Activated T-cell treated with anti-CD3 and anti-CD28 coated beads, Interleukin-2, amount 50 U/mL, for 24 hours (primary cell): Measurements from ENCODE around the gene ADRA2C.

Experiments used
- DNase-seq: peaks from one replicate; pipeline ENCODE4 v3.0.0-alpha.2; 2020
- H3K27ac Mint-ChIP-seq: 2 replicates; pipeline ENCODE4 v1.8.0; 2020; ENCODE audit warnings: mild to moderate bottlenecking, mixed read lengths
- H3K27me3 Mint-ChIP-seq: 2 replicates; pipeline ENCODE4 v1.8.0; 2020; ENCODE audit warnings: mixed read lengths
- H3K36me3 Mint-ChIP-seq: 2 replicates; pipeline ENCODE4 v1.8.0; 2020; ENCODE audit warnings: low read depth, mixed read lengths
- H3K4me1 Mint-ChIP-seq: 2 replicates; pipeline ENCODE4 v1.8.0; 2020; ENCODE audit warnings: low read depth, mixed read lengths
- H3K4me3 Mint-ChIP-seq: 2 replicates; pipeline ENCODE4 v1.8.0; 2020; ENCODE audit warnings: mild to moderate bottlenecking, moderate library complexity, mixed read lengths
- H3K9me3 Mint-ChIP-seq: 2 replicates; pipeline ENCODE4 v1.8.0; 2020; ENCODE audit warnings: mixed read lengths

Gene ADRA2C

DNA sequence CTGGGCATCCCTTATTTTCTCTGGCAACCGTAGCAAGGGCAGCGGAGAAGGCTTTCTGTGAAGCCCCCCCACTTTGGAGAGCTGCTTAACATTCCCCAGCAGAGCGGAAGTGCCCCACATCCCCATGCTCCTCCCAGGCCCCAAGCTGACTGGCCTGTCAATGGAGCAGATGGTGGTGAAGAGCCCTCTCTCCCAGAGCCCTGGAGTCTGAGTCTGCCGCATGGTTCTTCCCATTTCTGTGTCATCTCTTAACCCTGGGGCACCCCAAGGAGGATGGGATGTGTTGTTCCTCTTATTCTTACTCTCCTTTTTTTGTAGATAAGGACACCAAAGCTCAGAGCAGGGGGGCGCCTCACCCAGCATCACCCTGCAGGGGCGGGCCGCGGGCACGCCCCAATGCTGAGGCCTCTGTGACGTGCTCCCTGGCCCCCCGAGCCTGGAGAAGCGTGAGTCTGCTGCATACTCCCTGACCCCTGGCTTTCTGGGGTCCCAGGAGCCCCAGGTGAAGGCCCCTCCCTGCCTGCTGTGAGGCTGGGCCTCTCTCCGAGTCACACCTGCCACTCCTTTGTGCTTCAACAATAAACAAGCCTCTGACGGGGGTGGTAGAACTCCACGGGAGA lies 35.9 kb downstream of the ADRA2C start:
- H3K36me3 Mint-ChIP-seq: no peaks in the 10 kb centered on the region
- peaks cover under 1% of the 10 kb centered on the region for H3K9me3 Mint-ChIP-seq
- H3K4me3 Mint-ChIP-seq: no peak overlapping the region
- H3K4me1 Mint-ChIP-seq: no peaks in the 10 kb centered on the region
- no peak overlapping the region for H3K27ac Mint-ChIP-seq
- H3K27me3 Mint-ChIP-seq: peaks cover 3% of the 10 kb centered on the region
- DNase-seq: no peak

DNA sequence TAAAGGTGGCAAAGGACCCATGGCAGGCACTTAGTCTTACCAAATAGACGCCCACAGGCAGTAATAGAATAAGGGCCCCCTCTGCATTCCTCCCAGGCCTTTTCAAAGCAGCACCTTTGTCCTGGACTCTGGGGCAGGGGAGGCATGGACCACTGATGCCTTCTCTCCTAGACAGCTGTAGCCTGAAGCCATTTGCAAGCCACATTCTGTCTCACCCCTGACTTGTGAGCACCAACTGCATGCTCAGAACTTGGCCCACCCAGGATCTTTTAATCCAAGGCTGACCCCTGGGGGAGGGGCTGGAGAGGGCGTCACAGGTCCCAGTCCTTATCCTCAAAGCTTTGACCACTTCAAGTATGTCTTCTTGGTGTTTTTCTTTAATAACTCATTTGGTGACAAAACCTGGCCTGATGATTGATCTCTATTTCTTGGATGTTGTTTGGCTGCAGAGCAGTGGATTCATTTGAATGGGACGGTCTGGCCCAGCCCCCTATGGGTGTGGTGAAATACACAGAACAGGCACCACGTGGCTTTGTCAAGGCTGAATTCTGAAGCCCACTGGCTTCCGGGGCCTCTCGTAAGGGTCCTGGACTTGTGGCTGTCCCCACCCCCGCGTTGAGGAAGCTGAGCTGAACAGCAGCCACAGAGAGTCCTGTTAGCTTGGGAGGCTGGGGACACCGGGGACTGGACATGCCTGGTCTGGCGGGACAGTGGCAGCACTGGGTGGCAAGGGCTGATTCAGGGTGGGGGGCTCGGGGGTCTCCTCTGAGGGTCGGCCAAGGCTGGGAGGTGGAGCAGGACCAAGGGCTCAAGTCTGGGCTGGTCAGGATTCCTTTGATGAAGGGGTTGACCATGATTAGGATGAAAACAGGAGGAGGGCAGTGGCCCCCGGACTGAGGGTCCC lies 36.6 kb downstream of the ADRA2C start:
- no peak overlapping the region for H3K27ac Mint-ChIP-seq
- H3K4me1 Mint-ChIP-seq: no peaks in the 10 kb centered on the region
- H3K36me3 Mint-ChIP-seq: no peaks in the 10 kb centered on the region
- DNase-seq: no peak
- H3K9me3 Mint-ChIP-seq: no peaks in the 10 kb centered on the region
- no peak overlapping the region for H3K4me3 Mint-ChIP-seq
- H3K27me3 Mint-ChIP-seq: peaks cover 7% of the 10 kb centered on the region

DNA sequence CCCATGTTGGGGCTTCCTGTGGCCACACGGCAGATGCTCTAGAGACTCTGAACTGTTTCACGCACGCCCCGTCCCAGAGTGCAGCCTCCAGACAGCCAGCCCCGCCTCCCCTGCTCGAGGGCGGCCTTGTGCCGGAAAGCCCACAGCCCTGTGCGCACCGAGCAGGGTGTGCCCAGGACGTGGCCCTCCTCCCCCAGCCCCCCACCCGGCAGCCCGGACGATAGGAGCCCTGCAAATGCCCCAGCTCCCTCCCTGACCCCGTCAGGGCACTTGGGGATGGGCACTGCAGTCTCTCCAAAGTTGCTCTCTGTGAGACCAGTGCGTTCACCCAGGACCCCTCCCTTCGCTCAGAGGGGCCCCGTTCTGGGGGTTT lies 37.3 kb downstream of the ADRA2C start:
- H3K9me3 Mint-ChIP-seq: no peaks in the 10 kb centered on the region
- H3K27me3 Mint-ChIP-seq: peaks cover 12% of the 10 kb centered on the region
- H3K27ac Mint-ChIP-seq: no peak overlapping the region
- H3K36me3 Mint-ChIP-seq: no peaks in the 10 kb centered on the region
- DNase-seq: no peak
- H3K4me3 Mint-ChIP-seq: no peak overlapping the region
- no peaks in the 10 kb centered on the region for H3K4me1 Mint-ChIP-seq

DNA sequence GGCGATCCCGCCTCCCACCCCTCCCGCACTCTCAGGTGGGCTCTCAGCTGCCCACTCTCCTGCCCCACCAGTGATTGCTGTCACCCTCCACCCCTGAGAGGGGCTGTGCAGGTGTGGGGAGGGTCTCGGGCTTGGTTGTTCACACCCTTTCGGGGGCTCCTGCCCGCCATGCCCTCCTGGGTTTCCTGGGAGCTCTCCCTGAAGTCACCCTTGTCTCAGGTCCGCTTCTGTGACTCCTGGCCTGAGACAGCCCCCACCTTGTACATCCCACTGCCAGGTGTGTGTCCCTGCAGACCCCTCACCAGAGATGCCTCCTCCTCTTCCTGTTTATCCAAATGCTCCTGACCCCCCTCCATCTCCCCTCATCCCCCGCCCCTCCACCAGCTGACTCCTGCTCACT lies 37.8 kb downstream of the ADRA2C start:
- no peaks in the 10 kb centered on the region for H3K36me3 Mint-ChIP-seq
- no peaks in the 10 kb centered on the region for H3K9me3 Mint-ChIP-seq
- DNase-seq: no peak
- H3K4me3 Mint-ChIP-seq: no peak overlapping the region
- H3K4me1 Mint-ChIP-seq: no peaks in the 10 kb centered on the region
- no peak overlapping the region for H3K27ac Mint-ChIP-seq
- peaks cover 17% of the 10 kb centered on the region for H3K27me3 Mint-ChIP-seq

DNA sequence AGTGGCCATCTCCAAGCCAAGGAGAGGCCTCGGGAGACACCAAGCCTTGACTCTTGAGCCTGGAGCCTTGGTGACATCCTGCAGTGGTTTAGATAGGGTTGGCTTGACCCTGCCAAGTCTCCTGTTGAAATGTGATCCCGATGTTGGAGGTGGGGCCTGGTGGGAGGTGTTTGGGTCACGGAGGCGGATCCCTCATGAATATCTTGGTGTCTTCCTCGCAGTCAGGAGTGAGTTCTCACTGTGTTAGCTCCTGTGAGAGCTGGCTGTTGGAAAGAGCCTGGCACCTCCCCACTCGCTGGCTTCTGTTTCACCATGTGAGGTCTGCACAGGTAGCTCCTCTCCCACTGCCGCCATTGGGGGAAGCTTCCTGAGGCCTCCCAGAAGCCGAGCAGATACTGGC lies 38.8 kb downstream of the ADRA2C start:
- Mint-ChIP-seq H3K36me3 (no peaks in the 10 kb centered on the region), H3K27ac (no peak overlapping the region)

DNA sequence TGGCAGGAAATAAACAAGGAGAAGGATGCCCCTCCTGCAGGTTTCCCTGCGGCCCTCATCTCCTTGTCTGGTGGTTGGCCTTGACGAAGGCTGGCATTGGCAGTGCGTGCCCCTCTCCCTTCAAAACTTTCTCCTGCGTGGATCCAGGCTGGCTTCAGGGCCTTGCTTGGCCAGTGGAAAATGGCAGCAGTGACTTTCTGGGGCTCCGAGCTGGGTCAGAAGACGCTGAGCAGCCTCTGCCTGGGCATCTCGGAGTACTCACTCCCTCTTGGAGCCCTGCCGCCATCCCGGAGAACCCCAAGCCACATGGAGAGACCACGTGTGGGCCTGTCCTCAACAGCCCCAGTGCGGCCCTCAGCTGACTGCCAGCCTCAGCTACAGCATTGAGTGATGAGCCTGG lies 39.5 kb downstream of the ADRA2C start:
- peaks cover 25% of the 10 kb centered on the region for H3K27me3 Mint-ChIP-seq
- H3K9me3 Mint-ChIP-seq: no peaks in the 10 kb centered on the region

More for the DNA sequence above, 38.8 kb downstream of the ADRA2C start:
- DNase-seq: no peak
- Mint-ChIP-seq H3K27me3 (peaks cover 23% of the 10 kb centered on the region), H3K4me3 (no peak overlapping the region), H3K4me1 (no peaks in the 10 kb centered on the region), H3K9me3 (no peaks in the 10 kb centered on the region)

DNA sequence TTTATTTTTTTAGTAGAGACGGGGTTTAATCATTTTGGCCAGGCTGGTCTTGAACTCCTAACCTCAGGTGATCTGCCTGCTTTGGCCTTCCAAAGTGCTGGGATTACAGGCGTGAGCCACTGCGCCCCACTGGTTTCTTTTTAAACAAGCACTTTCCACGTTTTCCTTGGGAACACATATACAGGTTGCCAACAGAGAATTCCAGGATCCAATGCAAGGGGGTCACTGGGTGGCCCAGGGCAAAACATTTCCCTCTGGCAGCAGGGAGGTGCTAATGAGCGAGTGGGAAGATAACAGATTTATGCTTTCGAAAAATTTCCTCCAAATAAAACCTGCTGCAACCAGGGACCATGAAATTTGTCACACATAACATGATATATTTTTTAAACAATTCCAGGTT lies 41.1 kb downstream of the ADRA2C start:
- Mint-ChIP-seq H3K9me3 (no peaks in the 10 kb centered on the region), H3K4me3 (no peak overlapping the region), H3K4me1 (no peaks in the 10 kb centered on the region), H3K27me3 (peaks cover 27% of the 10 kb centered on the region), H3K27ac (no peak overlapping the region), H3K36me3 (no peaks in the 10 kb centered on the region)
- no peak for DNase-seq

More for the DNA sequence above, 39.5 kb downstream of the ADRA2C start:
- H3K27ac Mint-ChIP-seq: no peak overlapping the region
- no peak for DNase-seq
- no peaks in the 10 kb centered on the region for H3K4me1 Mint-ChIP-seq
- no peaks in the 10 kb centered on the region for H3K36me3 Mint-ChIP-seq
- H3K4me3 Mint-ChIP-seq: no peak overlapping the region

DNA sequence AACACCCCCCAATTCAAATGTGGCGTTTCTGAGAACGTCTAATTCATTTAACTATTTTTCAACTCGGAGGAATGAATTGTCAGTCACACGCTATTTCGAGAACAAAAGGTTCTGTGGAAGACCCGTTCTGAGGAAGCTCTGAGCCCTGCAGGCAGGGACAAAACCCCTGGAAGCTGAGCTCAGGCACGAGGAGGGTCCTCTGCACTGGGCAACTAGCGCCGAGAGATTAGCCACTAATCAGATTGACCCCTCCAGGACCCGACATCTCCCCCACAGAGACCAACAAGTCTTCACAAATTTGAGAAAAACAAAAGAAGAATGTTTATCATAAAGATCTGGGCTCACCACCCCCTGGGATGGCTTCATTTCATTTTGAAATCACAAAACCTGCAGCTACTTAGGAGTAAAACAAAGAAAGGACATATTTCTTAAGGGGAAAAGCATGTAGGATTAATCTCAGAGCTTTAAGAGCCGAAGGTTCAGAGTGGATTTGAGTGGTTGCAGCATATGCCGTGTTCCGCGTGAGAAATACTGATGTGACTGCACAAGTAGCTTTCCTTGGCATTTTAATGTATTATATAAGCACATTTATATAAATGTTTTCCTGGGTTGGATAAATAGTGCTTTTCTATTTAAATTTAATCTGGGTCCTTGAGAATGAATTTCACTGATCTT lies 41.8 kb downstream of the ADRA2C start:
- no peaks in the 10 kb centered on the region for H3K9me3 Mint-ChIP-seq
- H3K27me3 Mint-ChIP-seq: peaks cover 27% of the 10 kb centered on the region
- DNase-seq: no peak
- no peak overlapping the region for H3K27ac Mint-ChIP-seq
- no peaks in the 10 kb centered on the region for H3K4me1 Mint-ChIP-seq
- no peak overlapping the region for H3K4me3 Mint-ChIP-seq
- H3K36me3 Mint-ChIP-seq: no peaks in the 10 kb centered on the region

DNA sequence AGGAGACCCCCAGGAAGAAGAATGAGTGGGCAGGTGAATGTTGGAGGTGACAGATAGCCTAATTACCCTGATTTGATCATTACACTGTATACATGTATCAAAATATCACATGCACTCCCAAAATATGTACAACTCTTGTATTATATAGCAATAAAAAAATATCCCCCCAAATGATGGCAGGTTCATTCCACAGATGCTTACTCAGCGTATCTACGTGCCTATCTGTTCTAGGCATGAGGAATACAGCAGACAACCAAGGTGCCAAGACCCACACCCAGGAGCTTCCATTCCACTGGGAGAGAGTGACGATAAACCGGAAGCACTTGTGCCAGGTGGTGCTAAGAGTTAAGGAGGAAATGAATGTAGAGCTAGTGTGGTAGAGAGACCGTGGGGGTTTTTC lies 42.4 kb downstream of the ADRA2C start:
- Mint-ChIP-seq H3K27ac (no peak overlapping the region), H3K4me3 (no peak overlapping the region), H3K36me3 (no peaks in the 10 kb centered on the region), H3K27me3 (peaks cover 27% of the 10 kb centered on the region), H3K4me1 (no peaks in the 10 kb centered on the region), H3K9me3 (no peaks in the 10 kb centered on the region)
- DNase-seq: no peak

DNA sequence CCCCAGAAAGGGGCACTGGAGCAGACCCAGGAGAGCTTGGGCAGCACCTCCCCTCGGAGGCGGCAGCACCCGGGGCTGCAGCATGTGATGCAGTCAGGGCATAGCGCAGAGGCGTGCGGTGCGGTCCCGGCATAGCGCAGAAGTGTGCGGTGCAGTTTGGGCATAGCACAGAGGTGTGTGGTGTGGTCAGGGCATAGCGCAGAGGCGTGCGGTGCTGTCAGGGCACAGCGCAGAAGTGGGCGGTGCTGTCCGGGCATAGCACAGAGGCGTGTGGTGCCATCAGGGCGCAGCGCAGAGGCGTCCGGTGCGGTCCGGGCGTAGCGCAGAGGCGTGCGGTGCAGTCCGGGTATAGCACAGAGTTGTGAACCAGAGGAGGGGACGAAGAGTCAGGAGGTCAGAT lies 42.8 kb downstream of the ADRA2C start:
- no peaks in the 10 kb centered on the region for H3K9me3 Mint-ChIP-seq
- DNase-seq: no peak
- H3K4me1 Mint-ChIP-seq: no peaks in the 10 kb centered on the region
- H3K4me3 Mint-ChIP-seq: no peak overlapping the region
- H3K27ac Mint-ChIP-seq: no peak overlapping the region
- peaks cover 27% of the 10 kb centered on the region for H3K27me3 Mint-ChIP-seq
- no peaks in the 10 kb centered on the region for H3K36me3 Mint-ChIP-seq

DNA sequence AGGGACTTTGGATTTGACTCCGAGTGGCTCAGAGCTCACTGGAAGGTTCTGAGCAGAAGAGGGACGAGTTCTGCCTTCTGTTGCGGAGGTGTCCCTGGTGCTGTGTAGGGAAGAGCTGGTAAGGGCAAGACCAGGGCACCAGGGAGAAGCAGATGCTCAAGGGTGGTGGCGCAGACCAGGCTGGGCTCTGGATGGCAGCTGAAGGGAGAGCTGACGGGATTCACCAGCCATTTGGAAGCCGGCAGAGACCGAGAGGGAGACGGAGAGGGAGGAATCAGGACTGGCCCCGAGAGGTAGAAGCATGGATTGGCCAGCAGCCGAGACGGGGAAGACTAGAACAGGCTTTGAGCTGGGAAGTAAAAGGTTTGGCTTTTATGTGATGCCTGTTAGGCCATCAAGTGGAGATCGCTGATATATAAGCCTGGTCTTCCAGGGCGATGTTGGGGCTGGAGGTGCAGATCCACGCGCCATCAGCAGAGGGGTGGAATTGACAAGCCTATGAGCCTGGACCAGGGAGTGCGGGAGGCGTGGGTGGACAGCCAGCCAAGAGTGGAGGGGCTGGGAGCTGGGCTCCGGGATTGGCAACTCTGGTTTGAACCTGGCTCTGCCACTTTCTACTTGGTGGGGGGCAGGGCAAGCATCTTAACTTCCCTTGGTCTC lies 43.4 kb downstream of the ADRA2C start:
- H3K27ac Mint-ChIP-seq: no peak overlapping the region
- H3K4me3 Mint-ChIP-seq: no peak overlapping the region
- no peaks in the 10 kb centered on the region for H3K4me1 Mint-ChIP-seq
- H3K9me3 Mint-ChIP-seq: no peaks in the 10 kb centered on the region
- no peak for DNase-seq
- H3K27me3 Mint-ChIP-seq: peaks cover 27% of the 10 kb centered on the region
- no peaks in the 10 kb centered on the region for H3K36me3 Mint-ChIP-seq

DNA sequence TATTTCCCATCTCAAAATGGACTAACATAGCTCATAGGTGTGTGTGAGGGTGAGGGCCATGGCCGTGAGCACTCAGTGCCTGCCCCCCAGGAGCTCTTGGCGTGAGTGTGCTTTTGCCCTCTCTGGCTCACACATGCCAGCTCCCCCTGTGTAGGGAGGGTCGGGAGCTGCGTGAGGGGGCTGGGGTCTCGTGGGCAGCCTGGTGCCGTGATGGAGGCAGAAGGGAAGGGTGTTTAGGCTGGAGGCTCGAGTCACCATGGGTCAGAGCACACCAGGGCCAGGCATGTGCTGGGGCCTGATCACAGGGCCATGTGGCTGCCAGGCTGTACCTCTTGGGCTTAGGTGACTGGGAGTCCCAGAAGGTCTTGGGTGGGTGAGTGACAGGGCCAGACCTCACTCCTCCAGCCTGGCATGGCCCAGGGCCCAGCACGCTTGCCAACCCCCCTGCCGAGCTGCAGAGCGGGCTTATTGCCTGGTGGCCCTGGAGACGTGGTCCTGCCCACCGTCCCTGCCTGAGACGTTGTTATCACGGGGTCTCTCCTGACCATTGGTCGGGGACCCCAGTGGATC lies 44.0 kb downstream of the ADRA2C start:
- no peaks in the 10 kb centered on the region for H3K9me3 Mint-ChIP-seq
- H3K4me3 Mint-ChIP-seq: no peak overlapping the region
- DNase-seq: no peak
- no peaks in the 10 kb centered on the region for H3K36me3 Mint-ChIP-seq
- no peak overlapping the region for H3K27ac Mint-ChIP-seq
- H3K27me3 Mint-ChIP-seq: peaks cover 27% of the 10 kb centered on the region
- H3K4me1 Mint-ChIP-seq: no peaks in the 10 kb centered on the region

DNA sequence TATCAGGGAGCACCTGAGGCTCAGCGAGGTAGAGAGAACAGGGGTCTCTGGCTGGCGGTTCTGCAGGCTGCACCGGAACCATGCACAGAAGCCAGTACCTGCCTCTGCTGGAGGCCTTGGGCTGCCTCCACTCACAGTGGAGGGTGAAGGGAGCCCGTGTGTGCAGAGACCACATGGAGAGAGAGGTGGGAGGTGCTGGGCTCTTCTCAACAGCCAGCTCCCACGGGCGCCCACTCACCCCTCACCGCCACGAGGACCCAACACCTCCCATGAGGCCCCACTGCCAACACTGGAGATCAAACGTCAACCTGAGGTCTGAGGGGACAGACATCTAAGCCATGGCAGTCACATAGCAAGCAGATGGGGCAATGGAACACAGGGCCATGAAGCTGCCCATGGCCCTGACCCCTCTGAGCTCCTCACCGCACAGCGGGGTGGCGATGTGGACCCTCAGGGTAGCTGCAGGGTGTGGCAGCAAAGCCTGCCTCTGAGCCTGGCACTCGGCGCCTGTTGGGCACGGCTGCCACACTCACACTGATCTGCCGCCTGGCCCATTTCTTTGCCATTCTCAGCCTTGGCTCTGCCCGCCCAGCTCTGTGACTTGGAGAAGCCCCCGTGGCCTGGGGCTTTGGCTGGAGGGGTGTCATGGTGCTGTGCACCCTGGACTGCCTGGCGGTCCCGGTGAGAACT lies 44.8 kb downstream of the ADRA2C start:
- DNase-seq: no peak
- no peaks in the 10 kb centered on the region for H3K36me3 Mint-ChIP-seq
- H3K4me1 Mint-ChIP-seq: no peaks in the 10 kb centered on the region
- H3K27ac Mint-ChIP-seq: no peak overlapping the region
- H3K9me3 Mint-ChIP-seq: no peaks in the 10 kb centered on the region
- H3K4me3 Mint-ChIP-seq: no peak overlapping the region
- peaks cover 27% of the 10 kb centered on the region for H3K27me3 Mint-ChIP-seq

DNA sequence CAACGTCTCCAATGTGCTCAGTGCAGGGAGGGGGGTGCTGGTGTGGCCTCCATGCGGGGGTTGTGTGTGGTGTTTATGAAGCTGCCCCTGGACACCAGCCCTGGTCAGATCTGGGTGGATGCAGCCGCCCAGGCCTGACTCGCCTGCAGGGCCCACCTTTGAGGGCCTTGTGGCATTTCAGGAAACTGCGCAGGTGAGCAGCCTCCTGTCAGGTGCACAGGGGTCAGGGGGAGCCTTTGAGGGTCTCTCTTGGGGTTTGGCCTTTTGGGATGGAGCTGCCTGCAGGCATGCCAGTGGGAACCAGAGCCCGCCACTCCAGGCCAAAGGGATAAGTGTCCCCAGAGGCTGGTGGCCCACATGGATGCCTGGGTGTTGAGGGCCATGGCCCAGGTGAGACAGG lies 45.4 kb downstream of the ADRA2C start:
- Mint-ChIP-seq H3K27ac (no peak overlapping the region), H3K9me3 (no peaks in the 10 kb centered on the region), H3K36me3 (no peaks in the 10 kb centered on the region), H3K27me3 (peaks cover 24% of the 10 kb centered on the region), H3K4me1 (no peaks in the 10 kb centered on the region), H3K4me3 (no peak overlapping the region)
- DNase-seq: no peak
